HG03558 (cell line): ENCODE measurements around the gene SIRPB1.
"Not testable (repeated sequence)": the region's sequence is repeated elsewhere in the genome, so short reads cannot be mapped to it uniquely, and the experiment has no call there.

Source experiments
- ATAC-seq: cut with Tn5 transposase; IDR thresholded peaks from one replicate; pipeline ENCODE4 v1.9.1; 2021; ENCODE audit warnings: moderate number of reproducible peaks; ENCODE audit not compliant: unreplicated experiment; ENCODE audit errors: extremely low read depth

The SIRPB1 gene

DNA sequence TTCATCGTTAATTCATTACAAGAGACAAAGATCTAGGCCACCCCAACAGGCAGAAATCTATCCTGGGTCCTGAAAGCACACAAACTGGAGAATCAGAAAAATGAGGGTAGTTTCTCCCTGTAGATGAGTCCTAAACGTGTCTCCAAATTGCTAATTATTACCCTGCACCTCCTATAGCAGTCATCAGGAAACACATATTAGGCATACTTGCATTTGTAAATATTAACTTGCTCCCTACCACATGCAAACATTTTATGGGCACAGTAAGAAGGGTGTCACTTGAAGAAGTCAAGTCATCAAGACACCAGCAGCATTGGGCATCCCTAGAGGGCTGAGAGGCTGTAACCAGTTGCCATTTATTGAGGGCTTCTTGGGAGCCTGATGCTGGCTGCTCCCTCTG is 17.9 kb upstream of the SIRPB1 start:
- no peak for ATAC-seq

DNA sequence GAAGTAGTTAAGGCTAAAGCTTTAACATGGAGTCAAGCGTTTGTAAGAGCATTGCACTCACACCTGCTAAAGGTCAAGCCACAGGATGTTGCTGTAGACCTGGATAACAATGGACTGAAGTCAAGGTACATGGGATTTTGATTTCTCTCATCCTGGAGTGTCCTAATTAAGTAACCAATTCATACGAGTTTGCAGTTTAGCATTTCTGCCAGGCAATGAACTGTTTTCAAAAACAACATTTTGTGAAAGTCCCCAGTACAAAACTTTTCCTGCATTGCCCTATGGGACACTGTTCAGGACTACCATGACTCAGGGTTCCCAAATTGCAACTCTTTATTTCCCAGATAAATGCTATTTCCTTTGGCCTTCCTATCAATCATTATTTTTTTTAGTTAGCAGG is 17.4 kb upstream of the SIRPB1 start:
- ATAC-seq, result no peak

DNA sequence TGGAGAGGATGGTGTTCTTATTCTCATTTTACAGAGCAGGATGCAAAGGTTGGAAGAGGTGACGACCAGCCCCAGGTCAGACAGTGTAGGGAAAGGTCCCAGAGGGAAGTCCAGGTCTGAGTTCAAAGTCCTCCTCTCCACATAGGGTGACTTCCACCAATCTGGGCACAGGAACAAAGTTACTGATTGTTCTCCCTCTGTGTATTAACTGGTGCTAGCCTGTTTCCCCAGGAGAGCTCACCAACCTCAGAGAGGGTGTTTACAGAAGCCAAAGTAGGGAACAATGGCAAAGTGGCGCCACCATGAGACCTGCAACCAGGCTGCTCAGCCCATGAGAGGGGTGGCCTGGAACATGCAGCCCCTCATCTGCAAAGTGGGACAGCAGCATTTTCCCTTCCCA is 16.8 kb upstream of the SIRPB1 start:
- no peak for ATAC-seq

DNA sequence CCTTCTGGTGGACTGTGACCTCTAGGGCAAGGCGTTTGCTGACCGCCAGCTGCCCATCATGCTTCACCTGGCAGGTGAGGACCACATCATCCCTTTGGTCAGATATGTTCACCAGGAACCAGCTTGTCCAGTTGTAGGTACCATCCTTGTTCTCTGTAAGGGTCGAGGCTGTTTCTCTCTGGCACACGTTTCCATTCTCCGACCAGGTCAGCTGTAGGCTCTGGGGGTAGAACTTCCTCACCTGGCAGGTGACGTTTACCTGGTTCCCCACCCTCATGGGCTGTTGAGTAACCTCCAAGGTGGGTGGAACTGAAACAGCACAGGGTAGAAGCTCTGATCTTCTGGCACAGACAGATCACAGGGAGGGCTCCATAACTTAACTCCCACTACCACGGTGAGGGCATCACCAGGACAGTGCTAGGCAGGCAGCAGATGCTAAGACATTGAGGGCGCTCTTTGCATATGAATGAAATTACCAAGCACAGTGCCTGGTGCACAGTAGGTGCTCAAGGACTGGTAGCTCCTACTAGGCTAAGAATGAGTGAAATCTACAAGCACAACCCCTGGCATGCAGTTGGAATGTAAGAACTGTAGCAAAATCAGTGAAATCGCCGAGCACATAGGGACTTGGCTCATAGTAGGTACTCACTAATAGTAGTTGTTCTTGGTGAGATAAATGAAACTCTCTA is 15.6 kb upstream of the SIRPB1 start:
- ATAC-seq, result no peak

DNA sequence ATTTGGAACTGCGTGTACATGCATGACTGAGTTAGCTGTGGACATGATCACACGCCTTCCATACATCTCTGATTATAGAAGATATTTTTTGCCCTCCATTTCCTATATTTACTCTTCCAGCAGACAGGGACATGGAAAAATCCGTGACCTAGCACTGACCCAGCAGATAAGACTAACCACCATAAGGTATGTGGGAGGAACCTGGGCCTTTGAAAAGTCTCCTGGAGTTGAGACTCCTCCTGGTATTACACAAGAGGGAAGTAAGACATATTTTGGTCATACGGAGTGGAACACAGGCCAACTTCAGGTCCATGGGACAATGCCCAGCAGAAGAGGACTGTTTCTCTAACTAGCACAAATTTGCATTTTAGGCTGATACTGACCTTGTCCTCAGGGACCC is 13.7 kb upstream of the SIRPB1 start:
- no peak for ATAC-seq

DNA sequence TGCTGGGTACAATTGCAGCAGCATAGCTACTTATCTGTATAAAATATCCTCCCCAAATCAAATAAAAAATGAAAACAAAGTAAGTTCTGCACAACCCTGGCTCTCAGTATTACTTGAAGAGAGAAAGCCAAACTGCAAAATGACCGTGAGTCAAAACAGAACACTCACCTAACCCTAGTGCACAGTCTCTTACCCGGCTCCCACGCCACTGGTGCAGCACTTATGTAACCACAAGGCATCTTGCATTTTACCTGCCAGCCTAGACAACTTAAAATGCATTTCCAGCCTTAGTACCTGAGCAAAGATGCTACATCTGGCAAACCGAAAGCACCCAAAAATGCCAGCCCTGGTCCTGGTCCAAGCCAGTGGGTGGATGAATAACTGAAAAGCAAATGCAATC is 12.4 kb upstream of the SIRPB1 start:
- no peak for ATAC-seq

DNA sequence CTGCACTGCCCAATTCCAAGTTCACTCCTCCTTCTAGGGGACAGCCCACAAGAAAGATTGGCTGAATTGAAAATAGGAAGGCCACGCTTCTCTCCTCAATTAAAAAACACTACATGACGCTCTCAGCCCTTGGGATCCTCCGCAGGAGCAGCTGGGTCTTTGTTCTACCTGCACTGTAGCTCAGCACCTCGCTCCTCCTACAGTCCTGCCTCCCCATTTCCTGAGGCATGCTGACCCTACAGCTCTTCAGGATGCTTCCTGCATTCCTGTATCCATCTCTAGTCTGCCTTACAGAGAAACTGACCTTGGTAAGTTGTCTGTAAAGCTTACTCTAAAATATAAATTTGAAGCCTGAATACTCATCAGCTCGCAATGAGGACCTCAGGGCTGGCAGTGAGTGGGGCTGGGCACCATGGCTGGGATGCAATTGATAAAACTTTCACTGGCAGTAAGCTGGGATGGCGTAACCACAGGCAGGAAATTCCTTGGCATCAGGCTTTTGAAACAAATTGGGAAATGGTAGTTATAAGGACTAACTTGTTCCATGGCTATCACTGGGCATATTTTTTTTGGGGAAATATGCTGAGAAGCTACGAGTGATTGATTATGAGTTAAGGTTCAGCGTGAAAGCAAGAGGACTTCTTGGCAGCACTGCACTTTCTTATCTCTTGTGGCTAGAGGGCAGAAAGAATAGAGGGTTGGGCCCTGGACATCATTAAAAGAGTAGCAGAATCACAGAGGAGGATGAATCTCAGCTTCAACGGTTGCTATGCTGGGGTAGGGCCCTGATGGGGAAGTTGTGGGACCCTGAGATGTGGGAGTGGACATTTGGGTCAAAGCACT is 11.7 kb upstream of the SIRPB1 start:
- ATAC-seq, result no peak

DNA sequence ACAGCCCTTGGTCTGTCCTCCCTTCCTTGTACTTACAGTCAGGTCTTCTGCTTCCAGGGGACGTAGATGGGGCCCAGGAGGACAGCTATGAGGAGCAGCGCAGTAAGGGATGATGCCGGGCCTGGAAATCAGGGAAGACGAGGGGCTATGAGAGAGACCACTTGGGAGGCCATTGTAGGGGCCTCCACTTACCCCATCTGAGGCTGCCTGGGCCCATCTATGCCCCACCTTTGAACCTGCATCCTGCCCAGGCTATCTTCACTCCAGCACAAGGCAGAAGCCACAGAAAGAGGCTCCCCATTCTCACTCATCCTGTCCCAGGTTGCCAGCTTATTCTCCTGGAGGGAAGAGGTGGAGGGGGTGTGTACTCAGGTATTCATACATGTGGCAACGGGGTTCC is 10.4 kb upstream of the SIRPB1 start:
- ATAC-seq, result no peak

DNA sequence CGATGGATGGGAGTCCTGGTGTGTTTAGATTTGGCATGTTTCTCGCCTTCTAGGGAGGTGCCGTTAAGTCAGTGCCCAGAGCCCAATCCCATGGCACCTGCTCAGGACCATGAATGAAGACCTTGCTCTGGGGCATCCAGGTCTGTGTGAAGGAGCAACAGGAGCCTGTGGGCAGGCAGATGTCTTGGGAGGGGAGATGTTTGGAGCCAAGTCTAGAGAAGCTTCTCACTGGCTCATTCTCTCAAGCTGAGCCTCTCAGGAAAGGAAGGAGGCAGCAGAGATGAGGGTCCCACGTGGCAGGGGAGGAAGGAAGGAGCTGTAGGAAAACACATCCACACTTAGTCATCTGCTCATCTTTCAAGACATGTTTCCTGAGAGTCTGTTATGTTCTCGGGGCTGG is 9.5 kb upstream of the SIRPB1 start:
- ATAC-seq, result no peak

DNA sequence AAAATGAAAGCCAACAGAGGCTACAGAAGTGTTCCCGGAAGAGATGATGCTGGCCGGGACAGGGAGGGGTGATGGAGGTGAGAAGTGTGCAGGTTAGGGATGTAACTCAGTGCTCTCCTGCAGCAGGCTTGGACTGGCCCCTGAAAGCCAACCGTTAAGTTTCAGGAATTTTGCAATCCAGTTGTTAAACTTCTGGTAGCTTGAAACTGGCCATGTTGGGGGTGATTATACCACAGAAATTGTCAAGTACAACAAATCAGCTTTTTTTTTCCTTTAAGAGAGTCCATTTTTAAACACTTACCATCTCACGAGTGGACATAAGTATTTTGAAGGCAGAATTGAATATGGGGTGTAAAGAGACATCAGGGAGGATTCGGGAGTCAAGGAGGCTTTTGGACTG is 8.8 kb upstream of the SIRPB1 start:
- ATAC-seq, result no peak

DNA sequence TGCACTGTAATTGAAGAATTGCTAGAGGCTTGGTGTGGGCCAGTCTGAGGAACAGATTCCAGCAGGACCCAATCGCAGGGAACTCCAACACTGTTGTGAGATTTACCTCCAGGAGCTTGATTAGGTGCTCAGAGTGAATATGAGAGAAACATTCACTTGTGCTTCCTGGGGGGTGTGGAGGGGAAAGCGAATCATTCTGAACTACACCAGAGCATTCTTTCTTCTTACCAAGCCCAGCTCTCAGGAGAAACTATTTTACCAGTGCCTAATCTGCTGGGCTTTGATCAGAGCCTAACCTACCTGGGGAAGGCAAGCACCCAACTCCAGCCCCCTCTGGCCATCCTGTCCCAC is 7.4 kb upstream of the SIRPB1 start:
- no peak for ATAC-seq

DNA sequence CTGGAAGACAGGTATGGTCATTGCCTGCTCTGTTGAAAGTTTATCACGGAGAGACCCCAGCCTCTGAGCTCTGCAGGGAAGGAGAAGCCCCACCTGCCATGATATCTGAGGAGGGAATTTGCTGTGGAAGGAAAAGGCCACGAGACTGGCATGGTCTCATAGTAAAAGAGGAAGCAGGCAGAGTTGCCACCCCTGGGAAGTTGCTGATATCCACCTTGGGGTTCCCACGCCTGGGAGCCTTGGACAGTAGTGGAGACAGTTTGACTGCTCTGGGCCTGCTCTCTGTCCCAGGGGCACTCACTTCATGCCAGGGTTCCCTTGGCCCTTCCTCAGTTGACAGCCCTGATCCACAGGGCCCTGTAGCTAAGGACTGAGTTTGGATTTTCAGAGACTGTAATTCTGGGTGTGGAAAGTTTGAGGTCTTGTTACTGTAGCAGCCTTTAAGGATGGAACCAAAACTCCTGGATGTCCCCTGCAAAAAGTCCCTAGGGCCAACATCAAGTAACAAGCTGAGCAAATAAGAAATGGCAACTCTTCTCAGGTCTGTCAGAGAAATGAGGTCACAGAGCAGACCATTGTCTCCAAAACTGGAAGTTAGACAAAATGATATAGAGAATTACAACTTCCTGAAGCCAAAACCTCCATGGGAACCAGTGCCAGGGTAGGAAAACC is 6.9 kb upstream of the SIRPB1 start:
- ATAC-seq, result no peak

DNA sequence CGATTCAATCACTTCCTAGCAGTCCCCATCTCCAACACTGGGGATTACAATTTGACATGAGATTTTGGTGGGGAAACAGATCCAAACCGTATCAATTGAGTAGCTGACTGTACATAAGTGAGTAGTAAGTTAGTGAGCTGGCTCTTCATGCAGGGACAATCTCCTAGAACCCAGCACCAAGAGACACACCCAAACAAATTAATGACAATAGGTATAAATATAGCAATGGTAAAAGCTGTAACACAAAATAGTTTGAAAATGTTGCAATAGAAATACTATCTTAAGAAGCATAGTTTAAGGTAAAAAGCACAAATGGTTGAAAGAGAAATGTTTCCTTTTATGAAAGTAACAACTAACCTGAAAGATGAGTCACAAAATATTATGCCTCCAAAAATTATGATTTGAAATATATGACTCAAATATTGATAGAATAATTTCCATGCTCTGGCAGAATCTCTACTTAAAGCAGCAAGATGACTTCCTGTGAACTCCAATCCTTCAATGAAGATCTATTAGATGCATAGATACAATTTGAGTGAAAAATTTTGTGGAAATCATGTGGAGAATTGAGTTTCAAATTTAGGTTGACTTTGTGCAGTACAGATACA is 5.4 kb upstream of the SIRPB1 start:
- no peak for ATAC-seq

DNA sequence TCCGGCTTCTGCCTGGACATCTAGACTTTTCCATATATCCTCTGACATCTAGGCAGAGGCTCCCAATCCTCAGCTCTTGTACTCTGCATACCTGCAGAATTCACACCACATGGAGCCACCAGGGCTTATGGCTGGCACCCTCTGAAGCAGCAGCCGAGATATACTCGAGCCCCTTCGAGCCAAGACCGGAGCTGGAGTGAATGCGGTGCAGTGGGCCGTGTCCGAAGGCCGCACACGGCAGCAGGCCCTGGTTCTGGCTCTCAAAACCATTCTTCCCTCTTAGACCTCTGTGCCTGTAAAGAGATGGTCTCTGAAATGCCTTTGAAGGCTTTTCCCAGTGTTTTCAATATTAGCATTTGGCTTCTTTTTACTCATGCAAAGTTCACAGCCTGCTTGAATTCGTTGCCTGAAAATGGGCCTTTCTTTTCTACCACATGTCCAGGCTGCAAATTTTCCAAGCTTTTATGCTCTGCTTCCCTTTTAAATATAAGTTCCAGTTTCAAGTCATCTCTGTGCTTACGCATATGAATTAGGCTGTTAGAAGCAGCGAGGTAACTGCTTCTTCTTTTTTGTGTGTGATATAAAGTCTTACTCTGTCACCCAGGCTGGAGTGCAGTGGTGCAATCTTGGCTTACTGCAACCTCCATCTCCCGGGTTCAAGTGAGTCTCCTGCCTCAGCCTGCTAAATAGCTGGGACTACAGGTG is 3.8 kb upstream of the SIRPB1 start:
- no peak for ATAC-seq

DNA sequence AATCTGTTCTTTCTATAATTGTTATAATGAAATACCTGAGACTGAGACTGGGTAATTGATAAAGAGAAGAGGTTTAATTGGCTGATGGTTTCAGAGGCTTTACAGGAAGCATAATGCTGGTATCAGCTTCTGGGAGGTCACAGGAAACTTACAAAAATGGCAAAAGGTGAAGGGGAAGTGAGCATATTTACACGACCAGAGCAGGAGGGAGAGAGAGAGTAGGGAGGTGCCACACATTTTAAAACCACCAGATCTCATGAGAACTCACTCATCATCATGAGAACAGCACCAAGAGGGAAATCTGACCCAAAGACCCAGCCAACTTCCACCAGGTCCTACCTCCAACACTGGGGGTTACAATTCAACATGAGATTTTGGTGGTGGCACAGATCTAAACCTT is 2.6 kb upstream of the SIRPB1 start:
- ATAC-seq, result no peak

DNA sequence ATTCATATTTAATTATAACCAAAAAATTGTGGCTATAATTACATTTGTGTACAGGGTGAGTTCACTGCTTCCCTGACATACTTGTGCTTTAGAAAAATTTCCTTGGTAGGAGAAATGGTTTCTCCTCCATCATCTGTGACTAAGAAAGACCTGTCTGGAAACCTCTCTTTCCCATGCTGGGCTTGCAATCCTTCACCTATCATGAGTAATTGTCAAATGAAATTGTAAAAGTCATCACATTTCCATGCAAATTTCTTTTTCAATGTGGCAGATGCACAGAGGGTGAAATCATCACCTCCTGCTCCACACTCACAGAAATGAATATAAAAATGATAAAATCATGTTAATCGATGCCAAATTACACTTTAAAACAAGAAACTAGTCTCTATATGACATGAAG is 1.5 kb upstream of the SIRPB1 start:
- ATAC-seq, result no peak

DNA sequence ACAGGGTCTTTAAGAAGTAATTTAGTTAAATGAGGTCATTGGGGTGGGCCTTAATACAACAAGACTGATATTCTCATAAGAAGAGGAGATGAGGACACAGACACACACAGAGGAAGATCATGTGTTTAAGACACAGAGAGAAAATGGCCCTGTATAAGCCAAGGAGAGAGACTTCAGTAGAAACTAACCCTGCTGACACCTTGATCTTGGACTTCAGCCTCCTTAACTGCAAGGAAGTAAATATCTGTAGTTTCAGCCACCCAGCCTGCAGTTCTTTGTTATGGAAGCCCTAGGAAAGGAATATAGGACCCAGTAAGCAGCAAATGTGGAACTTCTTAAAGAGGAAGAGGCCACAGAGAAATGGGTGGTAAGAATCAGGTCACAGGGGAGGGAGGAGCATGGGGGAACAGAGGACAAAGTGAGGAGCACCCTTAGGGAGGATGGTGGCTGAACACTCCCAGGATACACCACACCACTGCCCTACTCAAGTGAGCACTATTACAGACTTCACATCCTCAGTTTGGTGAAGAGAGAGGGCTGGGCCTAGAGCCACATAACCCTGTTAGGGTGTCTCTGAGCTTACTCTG is 762 bp downstream of the SIRPB1 start:
- no peak for ATAC-seq

DNA sequence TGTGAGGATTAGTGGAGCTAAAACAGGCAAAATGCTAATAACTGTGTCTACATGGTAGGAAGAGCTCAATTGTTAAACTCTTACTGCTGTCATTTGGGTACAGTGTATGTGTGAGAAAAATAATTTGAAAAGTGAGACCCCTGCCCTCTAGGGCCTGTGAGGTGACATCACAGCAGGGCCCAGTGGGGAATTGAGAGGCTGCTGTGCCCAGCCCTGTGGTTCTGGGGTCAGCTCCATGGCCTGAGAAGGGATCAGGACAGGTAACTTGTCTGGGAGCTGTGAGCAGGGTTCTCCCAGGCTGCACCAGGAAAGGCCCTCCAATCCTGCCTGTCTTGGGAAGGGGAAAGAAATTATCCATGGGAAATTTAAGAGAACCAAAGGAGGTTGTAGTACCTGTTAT is 1.3 kb downstream of the SIRPB1 start:
- no peak for ATAC-seq

DNA sequence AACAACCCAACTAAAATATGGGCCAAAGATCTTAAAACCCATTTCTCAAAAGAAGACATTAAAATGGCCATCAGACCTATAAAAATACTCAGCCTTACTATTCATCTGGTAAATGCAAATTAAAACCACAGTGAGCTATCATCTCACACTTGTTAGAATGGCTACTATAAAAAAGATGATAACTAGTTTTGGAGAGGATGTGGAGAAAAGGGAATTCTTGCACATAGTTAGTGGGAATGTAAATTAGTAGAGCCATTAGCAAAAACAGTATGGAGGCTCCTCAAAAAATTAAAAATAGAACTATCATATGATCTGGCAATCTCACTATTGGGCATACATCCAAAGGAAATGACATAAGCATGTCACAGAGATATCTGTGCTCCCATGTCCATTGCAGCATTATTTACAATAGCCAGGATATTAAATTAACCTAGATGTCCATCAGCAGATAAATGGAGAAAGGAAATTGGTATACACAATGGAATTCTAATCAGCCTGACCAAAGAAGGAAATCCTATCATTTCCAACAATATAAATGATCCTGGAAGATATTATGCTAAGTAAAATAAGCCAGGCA is 2.9 kb downstream of the SIRPB1 start:
- no peak for ATAC-seq

DNA sequence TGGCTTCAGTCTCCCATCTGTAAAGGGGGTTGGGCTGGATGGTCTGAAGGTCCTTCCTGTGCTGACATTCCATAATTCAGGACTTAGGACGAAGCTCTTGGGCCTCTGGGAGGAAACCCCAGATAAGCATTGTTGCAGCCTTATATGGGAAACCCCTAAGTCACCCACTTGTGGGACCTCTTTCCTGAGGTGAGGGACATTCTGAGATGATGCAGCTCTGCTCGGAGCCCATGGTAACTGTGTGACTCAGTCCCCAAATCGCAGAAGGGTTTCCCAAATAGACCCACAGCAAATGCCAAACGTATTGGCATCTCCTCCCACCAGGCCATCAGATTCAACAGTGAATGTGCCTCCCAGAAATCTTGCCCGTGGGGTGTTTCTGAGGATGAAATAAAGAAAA is 9.4 kb downstream of the SIRPB1 start:
- not testable (repeated sequence) for ATAC-seq
